ENCODE measurements around the gene CXCR4.
"Not testable (repeated sequence)": the region's sequence is repeated elsewhere in the genome, so short reads cannot be mapped to it uniquely, and the experiment has no call there.

CXCR4 gene

DNA sequence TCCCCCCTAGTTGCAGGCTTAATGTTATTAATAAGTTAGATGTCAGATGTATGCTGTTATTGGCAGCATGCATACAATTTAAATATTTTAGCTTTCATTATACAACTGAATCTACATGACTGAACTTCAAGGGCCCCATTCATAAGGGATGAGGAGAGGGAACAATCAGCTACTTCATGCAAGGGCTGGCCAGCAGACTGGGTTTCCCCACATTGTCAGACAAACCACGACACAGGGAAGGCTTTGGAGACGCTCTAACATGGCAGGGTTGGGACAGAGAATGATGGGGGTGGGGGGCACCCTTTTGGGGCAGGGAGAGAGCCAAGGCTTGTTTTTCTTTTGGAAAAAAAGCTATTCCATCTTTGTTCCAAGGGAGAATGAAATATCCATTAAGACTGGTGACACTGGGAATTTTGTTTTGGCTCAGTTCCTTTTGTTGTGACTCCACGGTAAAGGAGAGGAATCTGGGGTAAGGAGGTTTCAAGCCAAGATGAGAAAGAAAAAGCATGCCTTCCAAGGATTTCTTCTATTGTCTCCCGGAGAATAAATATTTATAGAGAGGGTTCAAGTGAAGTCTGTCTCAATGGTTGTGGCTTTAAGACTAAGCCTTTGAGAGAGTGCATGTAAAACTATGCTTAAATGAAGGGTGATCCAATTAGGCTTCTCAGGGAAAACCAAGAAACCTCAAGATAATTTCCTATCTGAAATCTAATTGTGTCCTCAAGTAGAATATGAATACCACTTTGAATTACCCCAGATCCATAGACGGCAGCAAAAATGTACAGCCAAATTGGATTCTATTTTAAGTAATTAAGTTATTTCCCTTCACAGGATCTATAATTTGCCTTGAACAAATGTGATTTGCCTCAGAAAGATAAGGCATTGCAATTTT, 5.4 kb downstream of the CXCR4 start:
- no peak for DNase-seq

DNA sequence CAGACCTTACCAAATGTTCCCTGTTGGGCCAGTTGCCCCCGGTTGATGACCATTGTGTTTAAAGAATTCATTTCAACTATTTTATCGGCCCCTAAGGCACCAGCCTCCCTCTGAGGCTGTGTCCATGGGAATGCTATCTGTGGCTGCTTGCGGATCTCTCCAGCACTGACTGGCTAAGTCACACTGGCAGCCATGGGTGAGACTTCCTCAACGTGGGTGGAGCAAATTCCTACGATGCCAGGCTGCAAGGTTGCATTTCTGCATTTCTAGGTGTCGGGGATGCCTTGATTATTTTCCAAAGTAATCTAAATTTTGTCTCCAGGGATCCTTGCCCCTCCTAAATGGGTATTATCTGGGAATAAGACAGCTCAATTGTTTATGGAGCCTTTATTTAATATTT, 6.2 kb downstream of the CXCR4 start:
- no peak for DNase-seq

DNA sequence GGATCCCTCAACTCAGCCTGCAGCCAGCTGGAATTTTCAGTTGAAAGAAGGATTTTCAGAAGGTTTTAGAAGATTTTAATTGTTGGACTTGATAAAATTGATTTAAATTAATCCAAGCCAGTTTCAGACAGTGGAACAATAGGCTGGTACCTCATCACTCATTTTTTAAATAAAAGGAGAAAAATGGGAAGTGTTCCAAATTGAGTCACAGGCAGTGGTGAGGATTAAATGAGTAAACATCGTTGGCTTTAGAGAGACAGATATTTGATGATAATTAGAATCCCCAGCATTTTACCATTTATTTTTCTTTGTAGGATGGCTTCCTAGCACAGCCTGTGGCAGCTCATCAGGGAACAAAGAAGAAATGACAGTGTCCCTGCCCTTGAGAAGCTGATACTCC, 7.4 kb downstream of the CXCR4 start:
- DNase-seq: no peak

DNA sequence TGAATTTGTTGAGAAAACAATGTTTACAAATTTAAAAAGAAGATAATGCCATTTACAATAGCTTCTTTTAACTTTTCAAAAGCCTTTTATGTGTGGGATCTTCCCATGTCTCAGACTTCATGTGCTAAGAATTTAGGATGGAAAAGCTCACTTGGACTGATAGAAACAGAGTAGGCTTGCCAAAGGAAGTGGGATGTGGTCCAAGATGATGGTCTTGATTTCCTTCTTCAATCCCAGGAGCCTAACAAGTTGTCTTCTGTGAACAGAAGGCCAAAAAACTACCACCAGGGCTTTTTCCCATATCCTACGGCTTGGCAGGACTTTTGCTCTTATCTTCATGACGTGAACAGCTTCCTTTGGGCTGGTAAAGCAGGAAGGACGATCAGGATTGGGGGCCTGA, 9.5 kb downstream of the CXCR4 start:
- DNase-seq: no peak

DNA sequence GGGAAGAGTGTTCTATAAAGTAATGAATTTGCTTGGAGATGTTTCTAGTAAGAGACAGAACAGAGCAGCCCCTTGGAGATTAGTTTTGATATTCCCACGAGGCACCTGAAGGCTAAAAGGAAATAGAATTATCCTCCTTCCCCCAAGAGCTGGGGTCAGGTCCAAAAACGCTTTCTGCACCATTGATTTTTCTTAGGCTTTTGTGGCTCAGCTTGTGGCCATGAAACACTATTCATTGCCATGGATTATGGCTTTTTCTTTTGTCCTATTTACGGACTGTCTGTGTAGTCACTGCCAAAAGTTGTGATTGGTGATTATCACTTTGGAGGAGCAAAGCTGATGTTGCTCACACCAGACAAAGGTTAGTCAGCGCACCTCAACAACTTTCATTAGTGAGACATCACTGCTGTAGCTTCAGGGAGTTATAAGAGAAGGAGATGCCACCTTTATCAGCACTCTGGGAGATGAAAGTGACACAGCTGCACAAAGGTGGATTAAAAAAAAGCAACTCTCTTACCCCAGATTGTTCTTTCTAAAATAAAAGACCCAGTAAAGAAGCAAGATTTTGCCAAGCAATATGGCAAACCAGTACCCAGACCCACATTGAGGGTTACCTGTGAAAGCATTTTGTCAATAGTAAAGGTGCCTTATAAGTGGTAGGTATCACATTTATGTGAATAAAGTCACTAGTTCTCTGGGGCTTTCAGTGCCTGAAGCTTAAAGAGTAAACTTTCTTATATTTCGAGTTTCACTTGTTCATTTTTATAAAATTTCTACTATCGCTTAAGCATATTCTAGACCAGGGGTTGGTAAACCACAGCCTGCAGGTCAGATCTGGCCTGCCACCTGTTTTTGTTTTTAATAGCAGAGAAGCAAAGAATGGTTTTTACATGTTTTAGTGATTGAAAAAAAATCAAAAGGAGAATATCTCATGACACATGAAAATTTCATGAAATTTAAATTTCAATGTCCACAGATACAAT, 10.6 kb downstream of the CXCR4 start:
- DNase-seq: no peak

DNA sequence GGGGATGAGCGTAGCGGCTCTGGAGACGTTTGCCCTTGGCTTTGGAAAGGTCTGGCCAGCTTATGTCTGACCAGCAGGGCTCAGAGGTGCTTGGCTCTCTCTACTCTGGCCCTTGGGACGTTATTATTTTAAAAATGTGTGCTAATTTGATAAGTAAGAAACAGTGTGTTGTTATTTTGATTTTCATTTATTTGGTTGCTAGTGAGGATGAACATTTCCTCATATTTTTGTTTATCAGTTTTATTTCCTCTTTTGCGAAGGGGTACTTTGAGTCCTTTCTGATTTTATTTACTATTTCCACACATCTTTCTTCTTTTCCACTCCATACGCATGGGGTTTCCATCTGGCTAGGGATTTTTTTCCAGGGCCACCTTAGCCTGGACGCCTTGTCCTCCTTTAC, 11.4 kb downstream of the CXCR4 start:
- no peak for DNase-seq

DNA sequence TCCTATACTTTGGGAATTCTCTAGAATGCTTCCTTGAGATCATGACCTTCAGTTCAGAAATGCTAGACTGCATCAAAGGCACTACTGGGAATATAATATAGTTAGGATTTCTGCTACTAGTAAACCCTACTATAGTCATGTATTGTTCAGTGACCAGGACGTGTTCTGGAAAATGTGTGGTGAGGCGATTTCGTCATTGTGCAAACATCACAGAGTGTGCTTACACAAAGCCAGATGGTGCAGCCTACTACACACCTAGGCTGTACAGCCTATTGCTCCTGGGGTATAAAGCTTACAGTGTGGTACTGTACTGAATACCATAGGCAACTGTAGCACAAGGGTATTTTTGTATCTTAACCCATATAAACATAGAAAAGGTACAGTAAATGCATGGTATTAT, 13.0 kb downstream of the CXCR4 start:
- no peak for DNase-seq

DNA sequence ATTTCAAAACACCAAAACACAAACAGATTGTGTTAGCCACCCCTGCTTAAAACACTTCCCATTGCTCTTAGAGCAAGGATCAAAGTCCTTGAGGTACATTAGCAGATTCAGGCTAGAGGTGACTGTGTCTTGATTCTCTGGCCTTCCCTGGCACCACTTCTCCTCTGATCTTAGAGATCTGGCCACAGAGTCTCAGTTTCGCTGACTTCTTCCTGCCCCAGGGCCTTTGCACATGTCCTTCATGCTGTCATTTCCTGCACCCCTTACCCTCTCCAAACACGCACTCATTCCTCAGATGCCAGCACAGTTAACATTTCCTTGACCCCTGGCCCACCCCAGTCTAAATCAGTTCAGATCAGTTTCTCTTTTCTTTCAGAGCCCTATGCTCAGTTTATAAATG, 16.9 kb downstream of the CXCR4 start:
- DNase-seq: no peak

DNA sequence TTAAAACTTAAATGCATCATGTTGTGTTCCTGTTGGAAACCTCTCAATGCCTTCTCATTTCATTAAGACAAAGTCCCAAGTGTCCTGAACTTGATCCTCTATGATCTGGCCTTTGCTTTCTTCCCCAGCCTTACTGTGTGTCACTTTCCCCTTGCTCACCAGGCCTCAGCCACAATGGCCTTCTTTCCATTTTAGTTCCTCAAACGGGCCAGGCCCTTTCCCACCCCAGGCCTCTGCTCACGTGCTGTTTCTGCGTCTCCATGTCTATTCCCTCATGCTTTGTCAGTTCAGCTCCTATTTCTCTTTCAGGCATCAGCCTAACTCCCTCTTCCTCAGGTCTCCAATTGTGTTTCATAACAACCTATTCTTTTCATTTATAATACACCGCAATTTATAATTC, 19.5 kb downstream of the CXCR4 start:
- no peak for DNase-seq

DNA sequence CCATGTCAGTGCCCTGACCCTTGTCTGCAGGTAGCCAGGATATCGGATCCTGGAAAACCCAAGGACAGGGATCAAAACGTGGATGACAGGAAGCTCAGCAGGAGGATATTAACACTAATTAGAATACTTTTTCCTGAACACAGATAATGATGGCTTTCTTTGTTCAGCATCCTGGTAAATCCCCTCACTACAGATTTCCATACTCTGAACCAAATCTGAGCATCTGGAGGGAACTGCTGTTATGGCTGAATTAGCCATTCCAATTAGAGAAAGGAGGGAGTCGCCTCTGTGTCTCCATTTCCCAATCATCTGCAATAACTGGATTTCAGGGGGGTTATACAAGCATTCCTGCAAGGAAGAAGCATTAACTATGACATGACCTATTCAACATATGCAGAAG, 24.4 kb downstream of the CXCR4 start:
- no peak for DNase-seq

DNA sequence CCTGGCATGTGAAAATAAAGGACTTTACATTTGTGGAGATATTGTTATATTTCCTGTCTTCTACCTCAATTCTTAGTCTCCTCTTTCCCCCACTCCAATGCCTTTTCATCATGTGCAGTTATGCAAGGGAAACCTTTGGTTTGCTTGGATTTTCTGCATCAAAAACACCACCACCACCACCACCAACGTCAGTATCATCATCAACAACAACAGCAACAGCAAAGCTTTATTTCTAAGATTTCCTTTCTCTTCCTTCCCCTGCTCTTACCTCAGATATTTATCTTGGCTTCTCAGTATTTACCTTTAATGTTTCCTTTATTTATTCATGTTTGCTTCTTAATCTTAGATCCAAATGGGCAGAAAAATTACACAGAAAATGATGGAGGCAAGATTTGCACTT, 26.1 kb downstream of the CXCR4 start:
- DNase-seq: no peak

DNA sequence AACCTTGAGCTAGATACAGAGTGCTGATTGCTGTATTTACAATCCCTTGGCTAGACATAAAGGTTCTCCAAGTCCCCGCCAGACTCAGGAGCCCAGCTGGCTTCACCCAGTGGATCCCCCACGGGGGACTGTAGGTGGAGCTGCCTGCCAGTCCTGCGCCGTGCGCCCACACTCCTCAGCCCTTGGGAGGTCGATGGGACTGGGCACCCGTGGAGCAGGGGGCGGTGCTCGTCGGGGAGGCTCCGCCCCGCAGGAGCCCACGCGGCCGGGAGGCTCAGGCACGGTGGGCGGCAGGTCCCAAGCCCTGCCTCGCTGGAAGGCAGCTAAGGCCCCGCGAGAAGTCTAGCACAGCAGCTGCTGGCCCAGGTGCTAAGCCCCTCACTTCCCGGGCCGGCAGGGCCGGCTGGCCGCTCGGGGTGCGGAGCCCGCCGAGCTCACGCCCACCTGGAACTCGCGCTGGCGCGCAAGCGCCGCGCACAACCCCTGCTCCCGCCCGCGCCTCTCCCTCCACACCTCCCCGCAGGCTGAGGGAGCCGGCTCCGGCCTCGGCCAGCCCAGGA, 30.0 kb downstream of the CXCR4 start:
- DNase-seq: not testable (repeated sequence)

DNA sequence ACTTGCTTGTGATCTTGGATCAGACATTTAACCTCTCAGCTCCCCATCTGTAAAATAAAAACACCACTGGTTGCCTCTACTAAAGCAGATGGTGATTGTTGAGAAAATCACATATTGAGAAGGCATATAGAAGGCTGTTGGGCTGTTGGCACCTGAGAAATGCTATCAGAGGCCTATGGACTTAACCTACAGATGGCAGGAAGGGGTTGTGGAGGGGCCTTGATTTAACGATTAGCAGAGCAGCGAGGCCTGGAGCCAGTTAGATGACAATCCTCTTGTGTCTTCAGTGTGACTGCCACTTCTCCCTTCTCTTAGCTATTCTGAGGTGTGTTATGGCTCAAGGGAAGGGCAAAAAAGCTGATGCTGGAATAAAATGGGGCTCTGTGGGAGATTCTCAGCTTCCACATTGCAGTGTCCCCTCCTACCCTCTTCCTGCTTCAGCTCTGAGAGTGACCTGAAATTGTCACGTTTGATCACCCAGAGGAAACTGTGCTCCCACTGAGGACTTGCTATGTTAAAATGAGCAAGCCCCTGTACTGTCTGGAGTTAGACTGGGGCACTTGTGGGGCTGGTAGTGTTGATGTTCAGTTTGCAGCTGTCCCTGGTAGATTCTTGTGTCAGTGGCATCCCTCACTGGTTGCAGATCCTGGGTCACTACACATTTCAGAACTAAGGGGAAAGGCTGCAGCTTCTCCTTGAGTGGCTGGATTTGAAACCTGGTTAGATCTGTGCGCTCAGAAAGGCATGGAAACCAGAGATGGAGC, 31.5 kb downstream of the CXCR4 start:
- DNase-seq: no peak

DNA sequence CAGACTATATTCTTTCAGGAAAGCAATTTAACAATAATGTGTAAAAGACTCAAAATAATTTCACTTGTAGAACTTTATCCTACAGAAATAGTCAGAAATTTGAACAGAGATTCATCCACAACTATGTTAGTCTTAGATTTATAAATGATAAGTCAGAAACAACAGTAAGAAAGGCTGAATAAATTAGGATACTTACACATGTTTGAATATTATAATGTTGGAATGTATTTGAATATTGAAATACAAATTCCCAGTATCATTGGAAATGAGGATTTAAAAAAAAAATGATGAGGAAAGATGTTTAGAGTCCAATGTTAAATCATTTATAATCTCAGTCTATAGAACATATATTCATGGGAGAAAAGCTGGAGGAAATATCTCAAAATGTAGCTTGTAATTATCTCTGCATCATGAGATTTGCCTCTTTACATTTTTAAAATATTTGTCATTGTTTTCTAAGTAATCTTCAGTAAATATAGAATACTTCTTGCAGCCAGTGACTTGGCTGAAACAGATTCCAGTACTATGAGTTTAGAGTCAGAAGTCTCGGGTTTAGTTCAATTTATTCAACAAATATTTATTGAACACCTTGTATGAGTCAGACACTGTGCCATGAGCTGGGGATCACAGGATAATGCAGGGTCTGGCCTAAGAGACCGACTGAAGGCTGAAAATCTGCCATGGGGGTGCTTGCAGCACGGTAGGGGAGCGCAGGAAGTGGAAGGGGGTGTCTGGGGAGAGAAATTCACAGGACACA, 32.3 kb downstream of the CXCR4 start:
- DNase-seq: no peak

DNA sequence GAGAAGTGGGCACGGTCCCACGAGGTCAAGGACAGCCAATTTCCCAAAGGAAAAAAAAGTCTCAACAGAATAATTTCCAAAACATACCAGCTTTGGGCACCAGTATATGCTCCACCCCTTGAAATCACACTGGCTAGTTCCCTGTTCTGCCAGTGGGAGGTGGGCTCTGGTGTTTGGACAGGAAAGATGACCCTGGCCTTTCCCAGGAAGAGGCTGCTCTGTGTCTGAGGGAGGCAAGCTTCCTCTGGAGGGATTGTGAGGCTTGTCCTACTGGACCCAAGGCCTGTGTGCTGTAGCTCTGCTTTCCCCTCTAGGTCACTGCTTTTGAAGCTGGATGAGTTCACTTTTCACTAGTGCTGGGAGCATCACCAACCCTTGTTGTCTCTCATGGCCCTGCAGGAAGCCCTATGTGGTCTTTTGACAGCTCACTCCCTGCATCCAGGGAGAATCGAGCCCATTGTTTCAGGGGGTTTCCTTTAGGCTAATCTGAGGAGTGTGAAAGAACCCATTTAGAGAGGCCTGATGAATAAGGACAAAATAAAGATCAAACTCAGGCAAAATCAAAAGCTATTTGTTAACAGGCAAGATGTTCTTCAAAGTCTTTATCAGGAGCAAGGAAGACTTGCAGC, 36.3 kb downstream of the CXCR4 start:
- no peak for DNase-seq

DNA sequence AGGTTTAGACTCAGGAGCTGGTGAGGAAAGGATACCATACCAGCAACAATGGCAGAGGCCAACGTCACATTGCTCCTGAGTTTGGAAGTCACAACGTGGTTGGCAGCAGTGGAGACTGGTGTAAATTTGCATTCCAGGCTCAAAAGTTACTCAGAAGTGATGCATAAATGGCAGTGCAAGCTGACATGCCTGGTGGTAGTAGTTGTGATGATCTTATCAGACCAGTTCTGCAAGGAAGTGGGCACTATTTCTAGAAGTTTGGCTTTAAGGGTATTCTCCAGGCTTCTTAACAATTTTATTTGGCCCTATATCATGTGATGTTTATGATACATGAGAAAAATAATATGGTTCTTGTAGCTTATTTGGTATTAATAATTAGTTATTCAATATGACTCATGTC, 37.8 kb downstream of the CXCR4 start:
- no peak for DNase-seq

DNA sequence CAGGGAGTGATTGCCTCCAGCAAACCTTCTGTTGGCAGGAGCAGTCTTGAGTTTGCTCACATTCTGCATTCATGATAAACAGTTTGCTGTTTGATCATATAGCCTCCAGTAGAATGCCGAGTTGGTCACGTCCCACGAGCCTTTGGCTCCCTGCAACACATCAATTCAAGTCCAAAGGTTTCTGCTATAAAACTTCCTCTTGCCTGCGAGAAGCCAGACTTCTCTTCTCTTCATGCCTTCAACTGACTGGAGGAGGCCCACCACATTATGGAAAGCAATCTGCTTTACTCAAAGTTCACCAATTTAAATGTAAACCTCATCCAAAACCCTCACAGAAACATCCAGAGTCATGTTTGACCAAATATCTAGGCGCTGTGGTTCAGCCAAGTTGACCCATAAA, 40.8 kb downstream of the CXCR4 start:
- DNase-seq: no peak

DNA sequence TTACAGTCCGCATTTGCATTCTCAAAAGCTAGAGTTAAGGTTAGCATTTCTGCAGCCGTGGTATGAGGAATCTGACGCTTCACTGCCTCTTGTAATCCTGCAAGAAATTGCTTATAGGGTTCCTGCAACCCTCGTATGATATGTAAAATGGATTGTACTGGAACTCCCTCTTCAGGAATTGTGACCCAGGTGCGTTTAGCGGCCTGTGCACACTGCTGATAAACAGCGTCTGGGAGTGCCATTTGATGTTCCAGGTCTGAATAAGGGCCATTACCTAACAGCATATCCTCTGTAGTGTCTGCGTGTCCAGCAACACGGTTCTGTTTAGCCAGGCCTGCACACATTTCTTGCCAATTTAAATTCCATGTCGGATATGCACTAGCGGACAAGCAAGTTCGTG, 42.5 kb downstream of the CXCR4 start:
- DNase-seq: no peak

DNA sequence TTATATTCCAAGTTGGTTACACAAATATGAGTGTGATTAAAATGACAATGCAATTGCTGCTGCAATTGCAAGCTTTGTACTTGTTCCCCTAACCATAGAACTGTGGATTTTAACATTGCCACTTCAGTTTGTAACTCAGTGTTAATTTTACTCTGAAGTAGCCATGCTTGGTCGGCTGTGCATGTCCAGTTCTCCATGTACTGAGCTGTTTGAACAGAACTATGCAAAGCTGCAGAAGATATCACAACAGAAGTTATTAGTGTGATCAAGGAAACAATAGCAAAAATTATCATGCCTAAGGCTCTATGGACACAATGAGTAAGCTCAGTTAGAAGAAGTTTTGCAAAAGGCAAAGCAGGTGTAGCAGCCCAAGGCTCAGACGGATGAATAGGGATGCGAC, 45.3 kb downstream of the CXCR4 start:
- no peak for DNase-seq

DNA sequence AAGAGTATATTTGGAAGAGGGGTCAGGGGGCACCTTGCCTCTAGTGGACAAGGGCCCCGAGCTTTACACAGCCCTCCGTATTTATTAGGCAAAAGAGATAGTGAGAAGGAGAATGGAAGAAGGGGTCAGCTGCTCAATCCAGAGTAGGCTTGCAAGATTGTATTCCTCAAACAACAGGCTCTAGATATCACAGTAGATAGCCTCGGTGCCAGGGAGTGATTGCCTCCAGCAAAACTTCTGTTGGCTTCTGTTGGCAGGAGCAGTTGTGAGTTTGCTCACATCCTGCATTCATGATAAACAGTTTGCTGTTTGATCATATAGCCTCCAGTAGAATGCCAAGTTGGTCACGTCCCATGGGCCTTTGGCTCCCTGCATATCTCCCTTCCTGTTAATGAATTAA, 46.1 kb downstream of the CXCR4 start:
- DNase-seq: not testable (repeated sequence)

DNA sequence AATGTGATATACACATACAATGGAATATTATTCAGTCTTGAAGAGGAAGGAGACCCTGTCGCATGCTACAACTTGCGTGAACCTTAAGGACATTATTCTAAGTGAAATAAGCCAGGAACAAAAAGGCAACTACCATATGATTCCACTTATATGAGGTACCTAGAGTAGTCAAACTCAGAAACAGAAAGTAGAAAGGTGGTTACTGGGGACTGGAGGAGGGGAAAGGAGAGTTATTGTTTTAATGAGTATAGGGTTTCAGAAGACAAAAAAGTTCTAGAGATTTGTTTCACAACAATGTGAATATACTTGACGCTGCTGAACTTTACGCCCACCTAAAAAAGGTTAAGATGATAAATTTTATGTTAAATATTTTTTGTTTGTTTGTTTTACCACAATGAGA, 47.0 kb downstream of the CXCR4 start:
- DNase-seq: no peak

DNA sequence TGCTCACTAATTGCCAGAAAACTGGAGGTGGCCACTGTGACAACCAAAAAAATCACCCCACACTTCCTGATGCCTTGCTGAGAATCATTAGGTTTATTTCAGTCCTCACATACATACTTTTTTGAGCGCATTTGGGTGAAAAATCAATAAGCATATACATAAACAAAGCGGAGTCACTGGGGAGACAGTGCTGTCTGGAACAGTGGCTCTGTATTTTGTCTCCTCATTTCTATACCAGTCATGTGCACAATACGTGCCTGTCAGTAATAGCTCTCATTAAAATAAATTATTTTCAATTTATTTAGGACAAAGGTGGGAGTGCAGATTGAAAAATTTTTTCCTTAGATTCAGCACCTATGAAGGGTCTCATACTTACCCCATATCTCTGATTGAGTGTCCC, 48.2 kb downstream of the CXCR4 start:
- DNase-seq: no peak

Measured in activated gamma-delta T cell treated with Interleukin-2 at 50 U/mL for 16 hours (primary cell).